K562 (cell line): ENCODE data around the gene YKT6. TPM values are rescaled to one million over a fixed set of nuclear protein-coding genes. Genes with fewer than 3 reads are reported as not detected.

Source experiments
- ATAC-seq: fragments of 200-7000 bp; cut with Tn5 transposase; 3 replicates; pipeline ENCODE4 v1.9.1; 2020; ENCODE audit warnings: moderate library complexity
- BruUV-seq: library from RNA; stranded (reverse); fragments of 400-500 nt; replicated peaks from 2 replicates; lab custom pipeline; 2021; lab: Mats Ljungman, UMichigan
- CTCF ChIA-PET: fragments of 300-600 bp; formaldehyde crosslinking; extraction: SDS; loops from one replicate; lab custom pipeline; 2021; ENCODE audit warnings: low intra/inter-chr PET ratio; lab: Yijun Ruan, JAX
- POLR2A ChIA-PET: fragments of 300-600, 350-650 bp; sonication (Branson Sonifier 250); formaldehyde crosslinking; extraction: SDS; loops from one replicate; lab custom pipeline; 2021; ENCODE audit warnings: antibody characterized with exemption, inconsistent platforms; lab: Yijun Ruan, JAX
- DNase-seq, 4 experiments: peaks; one replicate each; pipeline versions ENCODE4 v3.0.0 to v3.0.0-alpha.2; 2011 to 2018; ENCODE audit warnings: low spot score in 3 of 4, mixed read lengths in 3 of 4; ENCODE audit errors: extremely low read depth in 1 of 4
- FAIRE-seq: peaks from 2 replicates; lab custom pipeline; 2011; peaks lifted over from hg19 to GRCh38; lab: Jason Lieb, UNC
- H2AFZ ChIP-seq: 2 replicates; pipeline ENCODE4 v1.6.0; 2011; ENCODE audit warnings: low read depth, low read length, control low read depth, inconsistent platforms
- H3K27ac ChIP-seq: fragments of 200-600 bp; 3 replicates; pipeline ENCODE4 v1.8.0; 2011; ENCODE audit warnings: low read depth, mild to moderate bottlenecking, control low read depth, inconsistent platforms, low read length, moderate library complexity, mixed read lengths; ENCODE audit errors: extremely low read depth
- H3K27me3 ChIP-seq, 2 experiments: fragments of 300-600 bp in 1 of 2; 2 replicates in 1 of 2; 3 replicates in 1 of 2; pipeline versions ENCODE4 v1.6.0 to v1.8.0; 2011; ENCODE audit warnings: inconsistent platforms in 2 of 2, low read length in 2 of 2, mild to moderate bottlenecking in 1 of 2, mixed read lengths in 1 of 2, moderate library complexity in 1 of 2; ENCODE audit not compliant: control insufficient read depth in 2 of 2, insufficient read depth in 2 of 2
- H3K36me3 ChIP-seq: fragments of 300-600 bp; 3 replicates; pipeline ENCODE4 v1.8.0; 2011; ENCODE audit warnings: mild to moderate bottlenecking, low read length, inconsistent platforms; ENCODE audit not compliant: control insufficient read depth, insufficient read depth
- H3K4me1 ChIP-seq, 2 experiments: fragments of 200-600 bp in 1 of 2; replicated peaks in 1 of 2; 2 replicates in 1 of 2; 3 replicates in 1 of 2; pipeline versions ENCODE4 v1.5.1 to v1.8.0; 2011; ENCODE audit warnings: inconsistent platforms in 2 of 2, low read length in 2 of 2, mild to moderate bottlenecking in 1 of 2, mixed read lengths in 1 of 2, moderate library complexity in 1 of 2; ENCODE audit not compliant: control insufficient read depth in 2 of 2, insufficient read depth in 2 of 2
- H3K4me2 ChIP-seq: 2 replicates; pipeline ENCODE4 v1.6.1; 2011; ENCODE audit warnings: low read length, control low read depth, inconsistent platforms, mixed read lengths; ENCODE audit not compliant: insufficient read depth
- H3K4me3 ChIP-seq: fragments of 200-600 bp; sonication (generic), shearing (Covaris generic); 2 replicates; pipeline ENCODE4 v1.5.1; 2016; ENCODE audit warnings: control low read depth, inconsistent platforms
- H3K79me2 ChIP-seq: fragments of 200-600 bp; 3 replicates; pipeline ENCODE4 v1.8.0; 2011; ENCODE audit warnings: low read length, inconsistent platforms; ENCODE audit not compliant: control insufficient read depth, insufficient read depth
- H3K9ac ChIP-seq, 2 experiments: 2 replicates each; pipeline versions ENCODE4 v1.6.0 to v1.6.1; 2011; ENCODE audit warnings: low read depth in 2 of 2, low read length in 2 of 2, control low read depth in 1 of 2, inconsistent platforms in 1 of 2, mild to moderate bottlenecking in 1 of 2, mixed read lengths in 1 of 2; ENCODE audit not compliant: insufficient read depth in 1 of 2
- H3K9me1 ChIP-seq: one replicate; pipeline ENCODE4 v1.6.0; 2011; ENCODE audit warnings: inconsistent platforms, mild to moderate bottlenecking, low read length, moderate library complexity; ENCODE audit not compliant: control insufficient read depth, insufficient read depth
- H3K9me3 ChIP-seq: replicated peaks from 2 replicates; pipeline ENCODE4 v1.5.1; 2011; ENCODE audit warnings: low read depth, low read length, inconsistent platforms; ENCODE audit not compliant: control insufficient read depth, insufficient read depth
- H4K20me1 ChIP-seq: replicated peaks from 2 replicates; pipeline ENCODE4 v1.6.1; 2011; ENCODE audit warnings: low read length, inconsistent platforms, mixed read lengths; ENCODE audit not compliant: control insufficient read depth, insufficient read depth
- CREBBP ChIP-seq: IDR thresholded peaks from one replicate; pipeline ENCODE4 v1.6.1; 2012; ENCODE audit warnings: low read depth, mild to moderate bottlenecking, control low read depth, inconsistent platforms, low read length
- DIDO1 ChIP-seq: fragments of 450-650 bp; IDR thresholded peaks from 2 replicates; pipeline ENCODE4 v1.6.1; 2016; ENCODE audit warnings: low read depth, missing biosample characterization, missing genetic modification characterization
- ETS2 ChIP-seq: IDR thresholded peaks from 2 replicates; pipeline ENCODE4 v1.6.1; 2016; ENCODE audit warnings: borderline replicate concordance, missing genetic modification characterization, mild to moderate bottlenecking, moderate library complexity, missing compliant biosample characterization; ENCODE audit not compliant: poor library complexity, severe bottlenecking
- FOS ChIP-seq: IDR thresholded peaks from 3 replicates; pipeline ENCODE4 v1.6.1; 2011; ENCODE audit not compliant: insufficient read length; ENCODE audit errors: extremely low read depth
- HDGF ChIP-seq: fragments of 450-650 bp; IDR thresholded peaks from 2 replicates; pipeline ENCODE4 v1.6.1; 2016
- HLTF ChIP-seq: fragments of 450-650 bp; IDR thresholded peaks from 2 replicates; pipeline ENCODE4 v1.6.1; 2016
- MBD2 ChIP-seq: sonication (generic); IDR thresholded peaks from 2 replicates; pipeline ENCODE4 v1.6.1; 2016; ENCODE audit warnings: low read depth, borderline replicate concordance
- MEF2A ChIP-seq: IDR thresholded peaks from 2 replicates; pipeline ENCODE4 v1.6.1; 2011; ENCODE audit warnings: low read depth, mild to moderate bottlenecking, low read length, moderate library complexity; ENCODE audit not compliant: control insufficient read depth
- POLR3A ChIP-seq: IDR thresholded peaks from 2 replicates; pipeline ENCODE4 v1.6.1; 2011; ENCODE audit warnings: borderline replicate concordance, mild to moderate bottlenecking, moderate library complexity; ENCODE audit not compliant: insufficient read length, insufficient read depth; ENCODE audit errors: extremely low read depth
- POU5F1 ChIP-seq: fragments of 150-350 bp; IDR thresholded peaks from 2 replicates; pipeline ENCODE4 v1.6.1; 2014; ENCODE audit warnings: borderline replicate concordance, low read length, low read depth, mild to moderate bottlenecking; ENCODE audit not compliant: partially characterized antibody
- RCOR1 ChIP-seq, 2 experiments: IDR thresholded peaks; 2 replicates each; pipeline ENCODE4 v1.6.1; 2012; ENCODE audit warnings: low read depth in 2 of 2, low read length in 2 of 2, borderline replicate concordance in 1 of 2, improper control_type of control experiment in 1 of 2
- SIX5 ChIP-seq, 2 experiments: IDR thresholded peaks; 2 replicates each; pipeline ENCODE4 v1.6.1; 2011; ENCODE audit warnings: low read length in 2 of 2, borderline replicate concordance in 1 of 2, low read depth in 1 of 2, mild to moderate bottlenecking in 1 of 2, moderate library complexity in 1 of 2; ENCODE audit not compliant: insufficient read depth in 1 of 2
- TAF7 ChIP-seq: fragments of 450-650 bp; IDR thresholded peaks from 2 replicates; pipeline ENCODE4 v1.6.1; 2016; ENCODE audit warnings: missing genetic modification characterization, missing compliant biosample characterization
- TBP ChIP-seq: optimal IDR thresholded peaks from 2 replicates; pipeline ENCODE3; 2011; ENCODE audit warnings: low read depth, low read length, improper control_type of control experiment
- TCF7 ChIP-seq: sonication (generic); IDR thresholded peaks from 2 replicates; pipeline ENCODE4 v1.6.1; 2016; ENCODE audit warnings: antibody characterized with exemption, borderline replicate concordance
- TEAD4 ChIP-seq, 2 experiments: sonication (generic) in 1 of 2; formaldehyde crosslinking in 1 of 2; IDR thresholded peaks; 2 replicates each; pipeline versions ENCODE4 v1.6.1 to v1.8.0; 2012 to 2022; ENCODE audit warnings: borderline replicate concordance in 1 of 2, inconsistent platforms in 1 of 2, low read length in 1 of 2, mild to moderate bottlenecking in 1 of 2, missing genetic modification reagents in 1 of 2
- YY1 ChIP-seq, 3 experiments: IDR thresholded peaks; 2 replicates each; pipeline ENCODE4 v1.6.1; 2011; ENCODE audit warnings: low read length in 2 of 3, mild to moderate bottlenecking in 2 of 3, moderate library complexity in 2 of 3, borderline replicate concordance in 1 of 3, control low read depth in 1 of 3, low read depth in 1 of 3; ENCODE audit not compliant: insufficient read depth in 3 of 3, insufficient replicate concordance in 2 of 3, control insufficient read depth in 1 of 3, insufficient read length in 1 of 3; ENCODE audit errors: extremely low read depth in 1 of 3
- ZNF444 ChIP-seq: fragments of 250-450 bp; sonication (Bioruptor Pico); IDR thresholded peaks from 2 replicates; pipeline ENCODE4 v1.4.0; 2020; ENCODE audit warnings: mild to moderate bottlenecking, moderate library complexity
- WGBS: fragments of 100-300 bp; shearing (Covaris generic); methylation state at CpG from one replicate; pipeline ENCODE4 v1.1.6; 2016; ENCODE audit warnings: low coverage, mixed read lengths; ENCODE audit not compliant: insufficient coverage; ENCODE audit errors: missing lambda C conversion rate; 5-methylcytosine and 5-hydroxymethylcytosine counted together
- in situ Hi-C: fragments of 300-500 bp; cut with MboI; formaldehyde crosslinking; loops from 4 replicates; pipeline ENCODE4 v1.15.0; 2018; ENCODE audit warnings: inconsistent platforms, mixed read lengths
- intact Hi-C: fragments of 100-400 bp; cut with micrococcal nuclease; formaldehyde crosslinking; loops from 2 replicates; pipeline ENCODE4 v1.14.2; 2022
- polyA plus RNA-seq, 8 experiments: library from polyadenylated mRNA; depleted of rRNA in 4 of 8; stranded (reverse) in 5 of 8; unstranded in 3 of 8; fragments of >200 nt; fragmentation: Nextera tagmentation in 2 of 8; fragmentation: Illumina TruSeq in 1 of 8; extraction: Ambion mirVana in 2 of 8; extraction: Trizol in 1 of 8; gene quantifications; 2 replicates each; pipeline versions ENCODE4 v1.2.1 to v1.2.3, GENCODE V29; 2011 to 2014; ENCODE audit warnings: inconsistent platforms in 1 of 8, missing spikeins in 1 of 8
- total RNA-seq, 7 experiments: library from RNA; depleted of rRNA in 6 of 7; stranded (reverse); fragments of >200 nt in 6 of 7; fragmentation: Illumina TruSeq in 2 of 7; extraction: Trizol in 2 of 7; gene quantifications; 2 replicates each; pipeline versions ENCODE4 v1.2.1 to v1.2.3, GENCODE V29; 2011 to 2021; ENCODE audit warnings: low replicate concordance in 1 of 7
- TF ChIP-seq, protein P1 (sequence below), 2 experiments: fragments of 450-650 bp in 1 of 2; sonication (generic) in 1 of 2; formaldehyde crosslinking; conservative IDR thresholded peaks; 2 replicates each; pipeline versions ENCODE4 v1.4.0 to v1.8.1; 2020 to 2022; ENCODE audit warnings: mild to moderate bottlenecking in 1 of 2, missing genetic modification reagents in 1 of 2
- TF ChIP-seq, protein P2 (sequence below): fragments of 250-450 bp; sonication (Bioruptor Pico); IDR thresholded peaks from 2 replicates; pipeline ENCODE4 v1.6.1; 2021; ENCODE audit warnings: mild to moderate bottlenecking

The YKT6 gene
- total and polyA plus RNA-seq, 9 of the 15 experiments (the other 6 are each of a cell fraction or from before 2014, with no cell fraction given) = 1.6 to 90.6 (median 75.1) TPM

DNA sequence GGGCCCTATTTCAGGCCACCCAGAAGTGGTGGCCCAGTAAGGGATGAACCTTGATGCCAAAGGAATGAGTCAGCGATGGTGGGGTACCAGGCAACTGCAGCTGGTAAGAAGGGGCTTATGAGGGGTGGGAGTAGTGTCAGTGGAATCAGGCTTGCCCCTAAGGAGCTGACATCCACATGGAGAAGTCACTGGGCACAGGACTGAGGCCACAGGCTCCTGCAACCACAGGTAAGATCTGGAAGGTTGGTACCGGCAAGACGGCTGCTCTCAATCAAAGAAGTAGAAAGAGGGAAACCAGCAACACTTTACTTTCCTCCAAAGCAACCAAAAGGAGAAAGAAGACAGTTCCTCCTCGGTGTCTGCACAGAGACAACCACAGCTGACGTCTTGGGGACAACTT lies 14.0 kb upstream of the YKT6 start:
- FAIRE-seq = no peak
- in situ Hi-C loops = no loop called here
- POLR2A ChIA-PET = no interaction called here
- Histone ChIP-seq H3K27ac (no peak overlapping the region), H3K36me3 (no peaks in the 10 kb centered on the region)
- ATAC-seq = no peak
- TF ChIP-seq, protein P1, sequence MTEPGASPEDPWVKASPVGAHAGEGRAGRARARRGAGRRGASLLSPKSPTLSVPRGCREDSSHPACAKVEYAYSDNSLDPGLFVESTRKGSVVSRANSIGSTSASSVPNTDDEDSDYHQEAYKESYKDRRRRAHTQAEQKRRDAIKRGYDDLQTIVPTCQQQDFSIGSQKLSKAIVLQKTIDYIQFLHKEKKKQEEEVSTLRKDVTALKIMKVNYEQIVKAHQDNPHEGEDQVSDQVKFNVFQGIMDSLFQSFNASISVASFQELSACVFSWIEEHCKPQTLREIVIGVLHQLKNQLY (CRISPR knock-in tag; conservative IDR thresholded peaks at IDR 0.05) = no peak
- TF ChIP-seq FOS (no peak), YY1 (IDR thresholded peaks at IDR 0.05; ENCODE audit: borderline replicate concordance in 1 of 3, control insufficient read depth in 1 of 3, extremely low read depth in 1 of 3, insufficient read depth in 3 of 3, insufficient read length in 1 of 3, insufficient replicate concordance in 2 of 3, low read depth in 1 of 3, low read length in 2 of 3) (no peak), HDGF (no peak), TCF7 (no peak), CREBBP (no peak), RCOR1 (IDR thresholded peaks at IDR 0.05; ENCODE audit: borderline replicate concordance in 1 of 2, low read depth in 2 of 2, low read length in 2 of 2) (no peak), HLTF (no peak), SIX5 (IDR thresholded peaks at IDR 0.05; ENCODE audit: borderline replicate concordance in 1 of 2, insufficient read depth in 1 of 2, low read depth in 1 of 2, low read length in 2 of 2) (no peak), TAF7 (tag) (no peak), MEF2A (no peak), ZNF444 (no peak), POU5F1 (no peak), ETS2 (no peak), TBP (no peak), TEAD4 (IDR thresholded peaks at IDR 0.05; ENCODE audit: low read length) (no peak), TEAD4 (CRISPR knock-in tag; IDR thresholded peaks at IDR 0.05; ENCODE audit: borderline replicate concordance) (no peak), MBD2 (no peak), POLR3A (no peak), DIDO1 (tag) (no peak)
- TF ChIP-seq, protein P2, sequence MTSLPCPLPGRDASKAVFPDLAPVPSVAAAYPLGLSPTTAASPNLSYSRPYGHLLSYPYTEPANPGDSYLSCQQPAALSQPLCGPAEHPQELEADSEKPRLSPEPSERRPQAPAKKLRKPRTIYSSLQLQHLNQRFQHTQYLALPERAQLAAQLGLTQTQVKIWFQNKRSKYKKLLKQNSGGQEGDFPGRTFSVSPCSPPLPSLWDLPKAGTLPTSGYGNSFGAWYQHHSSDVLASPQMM (CRISPR knock-in tag) = no peak
- TF ChIP-seq, all 486 proteins: peak for 0
- DNase-seq = no peak
- H3K4me2 ChIP-seq = no peak overlapping the region
- H2AFZ ChIP-seq = no peak overlapping the region
- no peaks in the 10 kb centered on the region for H4K20me1 ChIP-seq
- 0% methylated on average over 5 of the region's 5 CpGs for WGBS
- no peaks in the 10 kb centered on the region for H3K9me1 ChIP-seq
- peaks cover 10% of the 10 kb centered on the region for H3K9me3 ChIP-seq
- no peak overlapping the region for H3K9ac ChIP-seq
- CTCF ChIA-PET = no interaction called here
- H3K4me1 ChIP-seq = peaks cover 0 to 5% of the 10 kb centered on the region in 2 experiments; a peak in 1 of 5 replicates
- intact Hi-C loops = no loop called here
- H3K27me3 ChIP-seq = peaks cover 7 to 41% of the 10 kb centered on the region in 2 experiments; a peak in 3 of 5 replicates
- H3K4me3 ChIP-seq = no peak overlapping the region
- no peaks in the 10 kb centered on the region for H3K79me2 ChIP-seq
- BruUV-seq = no TSS peak
